BE2C (cell line): ENCODE results near the gene CLCNKB.
"Not testable (repeated sequence)": the region's sequence is repeated elsewhere in the genome, so short reads cannot be mapped to it uniquely, and the experiment has no call there.

ENCODE experiments used
- DNase-seq: peaks from one replicate; pipeline ENCODE4 v3.0.0-alpha.2; 2020
- H3K27me3 ChIP-seq: fragments of 250-450 bp; sonication (Bioruptor Pico); 2 replicates; pipeline ENCODE4 v1.5.1; 2020; ENCODE audit warnings: mild to moderate bottlenecking
- H3K36me3 ChIP-seq: fragments of 250-450 bp; sonication (Bioruptor Pico); 2 replicates; pipeline ENCODE4 v1.5.1; 2020; ENCODE audit warnings: mild to moderate bottlenecking
- H3K4me1 ChIP-seq: fragments of 250-450 bp; sonication (Bioruptor Pico); 2 replicates; pipeline ENCODE4 v1.5.1; 2020
- H3K4me3 ChIP-seq: 2 replicates; pipeline ENCODE4 v1.5.1; 2011; ENCODE audit warnings: low read depth, low read length
- H3K9me3 ChIP-seq: fragments of 250-450 bp; sonication (Bioruptor Pico); 2 replicates; pipeline ENCODE4 v1.5.1; 2020
- TF ChIP-seq, protein P1 (sequence below): IDR thresholded peaks from 2 replicates; pipeline ENCODE4 v1.5.1; 2012; ENCODE audit warnings: mild to moderate bottlenecking, low read depth, low read length

The CLCNKB gene

DNA sequence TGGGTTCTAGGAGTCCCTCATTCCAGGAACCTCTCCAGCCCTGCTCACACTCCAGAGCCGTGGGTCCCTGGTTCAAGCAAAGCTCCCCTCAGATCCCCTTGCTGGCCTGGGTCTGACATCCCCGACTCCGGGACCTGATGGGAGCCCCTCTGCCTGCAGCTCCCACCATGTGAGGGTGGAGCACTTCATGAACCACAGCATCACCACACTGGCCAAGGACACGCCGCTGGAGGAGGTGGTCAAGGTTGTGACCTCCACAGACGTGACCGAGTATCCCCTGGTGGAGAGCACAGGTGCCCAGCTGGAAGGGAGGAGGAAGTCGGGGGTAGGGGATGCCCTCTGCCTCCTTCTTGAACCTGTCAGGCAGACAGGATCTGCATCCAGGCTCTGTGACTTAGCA, 12.0 kb upstream of the CLCNKB start:
- Histone ChIP-seq H3K4me1 (peaks cover 3% of the 10 kb centered on the region; the same call in 1 of the 2 replicates), H3K27me3 (no peaks in the 10 kb centered on the region)
- TF ChIP-seq, protein P1, sequence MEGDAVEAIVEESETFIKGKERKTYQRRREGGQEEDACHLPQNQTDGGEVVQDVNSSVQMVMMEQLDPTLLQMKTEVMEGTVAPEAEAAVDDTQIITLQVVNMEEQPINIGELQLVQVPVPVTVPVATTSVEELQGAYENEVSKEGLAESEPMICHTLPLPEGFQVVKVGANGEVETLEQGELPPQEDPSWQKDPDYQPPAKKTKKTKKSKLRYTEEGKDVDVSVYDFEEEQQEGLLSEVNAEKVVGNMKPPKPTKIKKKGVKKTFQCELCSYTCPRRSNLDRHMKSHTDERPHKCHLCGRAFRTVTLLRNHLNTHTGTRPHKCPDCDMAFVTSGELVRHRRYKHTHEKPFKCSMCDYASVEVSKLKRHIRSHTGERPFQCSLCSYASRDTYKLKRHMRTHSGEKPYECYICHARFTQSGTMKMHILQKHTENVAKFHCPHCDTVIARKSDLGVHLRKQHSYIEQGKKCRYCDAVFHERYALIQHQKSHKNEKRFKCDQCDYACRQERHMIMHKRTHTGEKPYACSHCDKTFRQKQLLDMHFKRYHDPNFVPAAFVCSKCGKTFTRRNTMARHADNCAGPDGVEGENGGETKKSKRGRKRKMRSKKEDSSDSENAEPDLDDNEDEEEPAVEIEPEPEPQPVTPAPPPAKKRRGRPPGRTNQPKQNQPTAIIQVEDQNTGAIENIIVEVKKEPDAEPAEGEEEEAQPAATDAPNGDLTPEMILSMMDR: no peak

DNA sequence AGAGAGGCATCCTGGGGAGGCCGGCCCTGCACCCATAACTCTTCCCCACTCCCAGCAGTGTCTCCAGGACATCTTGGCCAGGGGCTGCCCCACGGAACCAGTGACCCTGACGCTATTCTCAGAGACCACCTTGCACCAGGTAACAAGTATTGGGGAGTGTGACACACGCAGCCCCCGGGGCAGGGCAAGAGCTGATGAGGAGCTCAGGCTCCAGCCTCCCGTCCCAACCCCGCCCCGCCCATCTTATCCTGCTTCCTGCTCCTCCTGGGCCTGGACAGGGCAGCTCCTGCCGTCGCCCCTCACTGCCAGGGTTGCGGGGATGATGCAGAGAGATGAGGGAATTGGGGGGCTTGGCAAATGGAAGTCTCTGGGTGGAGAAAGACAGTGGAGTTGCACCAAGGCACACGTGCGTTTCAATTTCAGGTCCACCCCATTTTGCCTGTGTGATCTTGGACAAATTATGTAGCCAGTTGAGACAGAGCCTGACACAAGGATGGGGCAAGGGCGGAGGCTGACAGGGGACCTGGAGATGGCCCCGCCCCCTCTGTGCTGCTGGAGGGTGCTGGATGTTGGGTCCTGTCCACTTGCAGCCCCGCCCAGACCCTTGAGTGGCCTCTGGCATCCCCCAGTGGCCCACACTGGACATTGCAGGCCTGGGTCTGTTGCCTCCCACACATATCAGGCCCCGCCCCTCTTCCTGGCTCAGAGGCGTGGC, 11.0 kb upstream of the CLCNKB start:
- TF ChIP-seq, protein P1: peak; percentile 74
- no peaks in the 10 kb centered on the region for H3K27me3 ChIP-seq
- DNase-seq: peak; percentile 90
- peaks cover 3% of the 10 kb centered on the region; the same call in 1 of the 2 replicates for H3K4me1 ChIP-seq
- H3K9me3 ChIP-seq: no peaks in the 10 kb centered on the region
- H3K4me3 ChIP-seq: no peak overlapping the region
- H3K36me3 ChIP-seq: no peaks in the 10 kb centered on the region

More for the DNA sequence above, 12.0 kb upstream of the CLCNKB start:
- DNase-seq: no peak
- Histone ChIP-seq H3K9me3 (no peaks in the 10 kb centered on the region), H3K36me3 (no peaks in the 10 kb centered on the region), H3K4me3 (no peak overlapping the region)

DNA sequence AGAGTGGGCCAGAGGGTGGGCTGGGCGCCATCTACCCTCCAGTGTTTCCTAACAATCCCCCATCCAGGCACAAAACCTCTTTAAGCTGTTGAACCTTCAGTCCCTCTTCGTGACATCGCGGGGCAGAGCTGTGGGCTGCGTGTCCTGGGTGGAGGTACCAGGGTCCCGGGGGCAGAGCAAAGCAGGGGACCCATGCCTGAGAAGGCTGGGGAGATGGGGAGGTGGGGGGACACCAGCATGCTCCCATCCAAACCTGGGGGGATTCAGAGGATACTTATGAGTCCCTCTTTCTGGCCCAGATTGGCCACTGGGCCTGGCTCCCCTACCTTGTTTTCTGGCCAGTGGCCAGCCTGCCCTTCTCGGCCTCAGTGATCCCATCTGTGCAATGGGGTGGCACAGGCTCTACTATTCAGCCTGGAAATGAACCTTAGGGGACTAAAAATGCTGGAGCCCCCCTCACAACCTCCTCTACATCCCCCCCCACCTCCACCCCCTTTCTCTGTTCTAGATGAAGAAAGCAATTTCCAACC, 10.4 kb upstream of the CLCNKB start:
- not testable (repeated sequence) for DNase-seq, H3K27me3 ChIP-seq

DNA sequence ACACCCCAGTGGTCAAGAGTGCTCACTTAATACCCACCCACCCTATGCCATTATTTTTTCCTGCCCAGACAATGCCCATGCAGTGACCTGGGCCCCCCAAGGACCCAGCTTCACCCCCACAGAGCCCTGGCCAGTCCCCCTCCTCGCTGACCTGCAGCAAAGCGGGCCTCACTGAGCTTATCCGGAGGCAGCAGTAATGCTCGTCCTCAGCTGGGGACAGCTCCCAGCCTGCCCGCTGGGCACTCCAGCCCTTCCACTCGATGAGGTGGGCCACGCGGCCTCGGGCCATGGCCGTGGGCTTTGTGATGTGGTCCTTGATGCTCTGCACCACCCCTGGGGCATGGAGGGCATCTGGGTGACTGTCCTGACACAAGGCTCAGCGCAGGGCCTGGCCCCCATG, 7.1 kb upstream of the CLCNKB start:
- not testable (repeated sequence) for H3K36me3 ChIP-seq, DNase-seq, H3K9me3 ChIP-seq, H3K27me3 ChIP-seq, H3K4me3 ChIP-seq, H3K4me1 ChIP-seq

More for the DNA sequence above, 10.4 kb upstream of the CLCNKB start:
- H3K36me3 ChIP-seq, H3K4me1 ChIP-seq, H3K4me3 ChIP-seq, H3K9me3 ChIP-seq: not testable (repeated sequence)

DNA sequence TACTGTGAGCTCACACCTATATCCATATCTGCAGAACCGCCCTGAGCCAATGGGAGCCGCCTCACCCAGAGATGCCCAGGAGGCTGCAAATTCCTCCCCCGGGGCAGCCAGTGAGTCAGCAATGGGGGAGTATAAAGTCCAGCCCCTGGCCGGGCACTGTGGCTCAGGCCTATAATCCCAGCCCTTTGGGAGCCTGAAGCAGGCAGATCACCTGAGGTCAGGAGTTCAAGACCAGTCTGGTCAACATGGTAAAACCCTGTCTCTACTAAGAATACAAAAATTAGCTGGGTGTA, 5.0 kb upstream of the CLCNKB start:
- no peaks in the 10 kb centered on the region for H3K27me3 ChIP-seq

DNA sequence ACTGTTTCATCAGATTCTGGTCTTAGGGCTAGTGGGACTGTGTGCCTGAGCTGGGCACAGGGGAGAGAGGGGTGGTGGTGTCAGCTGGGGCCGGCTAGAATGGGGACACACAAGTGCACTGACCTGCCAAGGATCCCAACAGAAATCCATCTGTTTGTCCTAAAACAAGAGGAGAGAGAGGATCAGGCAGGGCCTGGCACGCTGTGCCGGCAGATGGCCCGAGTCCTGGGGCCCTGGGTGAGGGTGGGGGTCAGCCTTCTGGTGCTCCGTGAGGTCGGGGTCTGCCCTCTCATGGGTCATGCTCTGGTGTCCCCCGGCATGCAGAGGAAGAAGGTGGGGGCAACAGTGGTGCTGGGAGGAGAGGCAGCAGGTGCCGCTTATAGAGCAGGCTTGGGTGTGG, 3.7 kb upstream of the CLCNKB start:
- H3K27me3 ChIP-seq, H3K9me3 ChIP-seq, H3K4me3 ChIP-seq, H3K4me1 ChIP-seq, H3K36me3 ChIP-seq, DNase-seq: not testable (repeated sequence)

More for the DNA sequence above, 5.0 kb upstream of the CLCNKB start:
- no peaks in the 10 kb centered on the region for H3K36me3 ChIP-seq
- no peak for DNase-seq
- no peaks in the 10 kb centered on the region for H3K4me1 ChIP-seq
- no peak overlapping the region for H3K4me3 ChIP-seq
- TF ChIP-seq, protein P1: no peak
- no peaks in the 10 kb centered on the region for H3K9me3 ChIP-seq

DNA sequence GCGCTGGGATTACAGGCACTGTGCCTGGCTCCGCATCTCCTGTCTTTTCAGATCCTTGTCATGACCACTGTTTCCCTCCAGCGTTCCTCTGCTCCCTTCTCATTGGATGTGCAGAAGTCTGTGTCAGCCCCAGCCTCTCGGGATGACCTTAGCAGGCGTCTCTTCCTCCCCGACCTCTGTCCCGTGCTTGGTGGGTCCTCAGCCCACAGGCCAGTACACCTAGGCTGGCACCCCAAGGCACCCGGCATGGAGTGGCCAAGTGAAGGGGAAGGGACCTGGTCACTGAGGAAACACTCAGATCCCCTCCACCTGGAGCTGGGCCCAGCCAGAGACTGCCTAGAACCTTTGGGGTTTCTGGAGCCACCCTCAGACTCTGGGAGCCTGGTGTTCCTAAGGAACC, 2.4 kb upstream of the CLCNKB start:
- H3K36me3 ChIP-seq: no peaks in the 10 kb centered on the region
- TF ChIP-seq, protein P1: no peak
- no peak overlapping the region for H3K4me3 ChIP-seq
- H3K27me3 ChIP-seq: no peaks in the 10 kb centered on the region
- no peaks in the 10 kb centered on the region for H3K4me1 ChIP-seq
- DNase-seq: no peak
- no peaks in the 10 kb centered on the region for H3K9me3 ChIP-seq
